Muscle layer of duodenum (tissue), 2 donors: Measurements from ENCODE around the gene STX3.
A peak's percentile ranks its signal among the peaks of the same experiment; 100 is the strongest.

ENCODE experiments used
- H3K27ac ChIP-seq: one replicate; pipeline ENCODE4 v1.7.0; 2013; ENCODE audit warnings: mild to moderate bottlenecking, low read length
- H3K27me3 ChIP-seq: one replicate; pipeline ENCODE4 v1.7.0; 2013; ENCODE audit warnings: low read depth, mild to moderate bottlenecking, control low read depth, low read length
- H3K36me3 ChIP-seq, 2 donors: one replicate each; pipeline ENCODE4 v1.7.0; 2013; ENCODE audit warnings: low read length in 2 of 2, control low read depth in 1 of 2, mild to moderate bottlenecking in 1 of 2; ENCODE audit not compliant: insufficient read depth in 2 of 2, control insufficient read depth in 1 of 2
- H3K4me1 ChIP-seq, 2 donors: one replicate each; pipeline ENCODE4 v1.7.0; 2013; ENCODE audit warnings: low read length in 2 of 2, mild to moderate bottlenecking in 2 of 2, control low read depth in 1 of 2, moderate library complexity in 1 of 2; ENCODE audit not compliant: insufficient read depth in 2 of 2, control insufficient read depth in 1 of 2
- H3K4me3 ChIP-seq, 2 donors: one replicate each; pipeline ENCODE4 v1.7.0; 2013; ENCODE audit warnings: low read length in 2 of 2, low read depth in 1 of 2, mild to moderate bottlenecking in 1 of 2
- H3K9me3 ChIP-seq, 2 donors: one replicate each; pipeline ENCODE4 v1.7.0; 2013; ENCODE audit warnings: low read length in 2 of 2, control low read depth in 1 of 2, mild to moderate bottlenecking in 1 of 2; ENCODE audit not compliant: control insufficient read depth in 1 of 2
- donor health status: healthy.

Gene STX3

GRCh38 chr11:59728913-59729312 lies 26.3 kb upstream of the STX3 start:
- Histone ChIP-seq H3K4me1 (no peaks in the 10 kb centered on the region), H3K4me3 (no peak overlapping the region), H3K27ac (no peak overlapping the region), H3K27me3 (no peaks in the 10 kb centered on the region), H3K36me3 (no peaks in the 10 kb centered on the region), H3K9me3 (no peaks in the 10 kb centered on the region)

- no peaks in the 10 kb centered on the region for H3K27me3 ChIP-seq
- no peak overlapping the region for H3K27ac ChIP-seq
- no peak overlapping the region for H3K4me3 ChIP-seq
These were observed 25.3 kb upstream of the STX3 start for GRCh38 chr11:59729834-59730233.

GRCh38 chr11:59730896-59731565 lies 24.1 kb upstream of the STX3 start:
- Histone ChIP-seq H3K4me3 (no peak overlapping the region), H3K27me3 (no peaks in the 10 kb centered on the region), H3K36me3 (no peaks in the 10 kb centered on the region), H3K27ac (no peak overlapping the region), H3K4me1 (no peaks in the 10 kb centered on the region), H3K9me3 (no peaks in the 10 kb centered on the region)

More at GRCh38 chr11:59729834-59730233, 25.3 kb upstream of the STX3 start:
- Histone ChIP-seq H3K9me3 (no peaks in the 10 kb centered on the region), H3K36me3 (no peaks in the 10 kb centered on the region), H3K4me1 (no peaks in the 10 kb centered on the region)

- no peaks in the 10 kb centered on the region for H3K27me3 ChIP-seq
- H3K36me3 ChIP-seq, result no peaks in the 10 kb centered on the region
- no peak overlapping the region for H3K4me3 ChIP-seq
- H3K4me1 ChIP-seq, result no peaks in the 10 kb centered on the region
- H3K9me3 ChIP-seq, result no peaks in the 10 kb centered on the region
- H3K27ac ChIP-seq, result no peak overlapping the region
These were observed 9.1 kb upstream of the STX3 start for GRCh38 chr11:59746111-59746510.

GRCh38 chr11:59753650-59754493 lies 1.3 kb upstream of the STX3 start:
- Histone ChIP-seq H3K36me3 (no peaks in the 10 kb centered on the region), H3K4me1 (peaks cover 0 to 4% of the 10 kb centered on the region in 2 donors), H3K27ac (peak overlapping the region; percentile 57), H3K4me3 (peak overlapping the region; percentile 87 to 97), H3K9me3 (no peaks in the 10 kb centered on the region), H3K27me3 (no peaks in the 10 kb centered on the region)

- Histone ChIP-seq H3K27me3 (no peaks in the 10 kb centered on the region), H3K36me3 (no peaks in the 10 kb centered on the region), H3K4me3 (peak overlapping the region; percentile 87 to 97), H3K4me1 (peaks cover 0 to 4% of the 10 kb centered on the region in 2 donors), H3K9me3 (no peaks in the 10 kb centered on the region), H3K27ac (peak overlapping the region; percentile 57)
These were observed 700 bp upstream of the STX3 start for GRCh38 chr11:59754494-59754858.

- Histone ChIP-seq H3K4me1 (peaks cover 0 to 4% of the 10 kb centered on the region in 2 donors), H3K36me3 (no peaks in the 10 kb centered on the region), H3K4me3 (peak overlapping the region; percentile 67 to 97), H3K27ac (peak overlapping the region; percentile 85), H3K27me3 (no peaks in the 10 kb centered on the region), H3K9me3 (no peaks in the 10 kb centered on the region)
These were observed 753 bp downstream of the STX3 start for GRCh38 chr11:59755701-59756557.

- H3K27ac ChIP-seq, result peak overlapping the region; percentile 85
- H3K9me3 ChIP-seq, result no peaks in the 10 kb centered on the region
- H3K27me3 ChIP-seq, result no peaks in the 10 kb centered on the region
- peaks cover 0 to 4% of the 10 kb centered on the region in 2 donors for H3K4me1 ChIP-seq
- peak overlapping the region; percentile 67 to 97 for H3K4me3 ChIP-seq
- no peaks in the 10 kb centered on the region for H3K36me3 ChIP-seq
These were observed 1.3 kb downstream of the STX3 start for GRCh38 chr11:59756558-59756840.

GRCh38 chr11:59756845-59757244 lies 1.7 kb downstream of the STX3 start:
- Histone ChIP-seq H3K27ac (peak overlapping the region; percentile 85), H3K27me3 (no peaks in the 10 kb centered on the region), H3K4me3 (peak overlapping the region; percentile 67 to 97), H3K36me3 (no peaks in the 10 kb centered on the region), H3K4me1 (peaks cover 0 to 4% of the 10 kb centered on the region in 2 donors), H3K9me3 (no peaks in the 10 kb centered on the region)

- H3K9me3 ChIP-seq, result no peaks in the 10 kb centered on the region
- no peaks in the 10 kb centered on the region for H3K36me3 ChIP-seq
- no peak overlapping the region for H3K27ac ChIP-seq
- no peaks in the 10 kb centered on the region for H3K27me3 ChIP-seq
- H3K4me1 ChIP-seq, result peaks cover 0 to 4% of the 10 kb centered on the region in 2 donors
- no peak overlapping the region for H3K4me3 ChIP-seq
These were observed 3.3 kb downstream of the STX3 start for GRCh38 chr11:59758401-59759037.

- H3K27ac ChIP-seq, result no peak overlapping the region
- H3K9me3 ChIP-seq, result no peaks in the 10 kb centered on the region
- H3K36me3 ChIP-seq, result no peaks in the 10 kb centered on the region
- no peaks in the 10 kb centered on the region for H3K4me1 ChIP-seq
- no peak overlapping the region for H3K4me3 ChIP-seq
- no peaks in the 10 kb centered on the region for H3K27me3 ChIP-seq
These were observed 4.7 kb downstream of the STX3 start for GRCh38 chr11:59759900-59760299.
